GM18858 (cell line): Measurements from ENCODE around the gene TAS1R2.
"Not testable (repeated sequence)": the region's sequence is repeated elsewhere in the genome, so short reads cannot be mapped to it uniquely, and the experiment has no call there.

Source experiments
- ATAC-seq: cut with Tn5 transposase; IDR thresholded peaks from one replicate; pipeline ENCODE4 v1.9.1; 2021; ENCODE audit not compliant: unreplicated experiment

Gene TAS1R2

GRCh38 chr1:18869847-18870594 lies 10.6 kb upstream of the TAS1R2 start:
- no peak for ATAC-seq

- no peak for ATAC-seq
These were observed 9.5 kb upstream of the TAS1R2 start for GRCh38 chr1:18868801-18869424.

- no peak for ATAC-seq
These were observed 8.9 kb upstream of the TAS1R2 start for GRCh38 chr1:18868354-18868753.

GRCh38 chr1:18866846-18867245 lies 7.4 kb upstream of the TAS1R2 start:
- ATAC-seq, result no peak

GRCh38 chr1:18866314-18866713 lies 6.9 kb upstream of the TAS1R2 start:
- no peak for ATAC-seq

GRCh38 chr1:18865176-18865575 lies 5.7 kb upstream of the TAS1R2 start:
- no peak for ATAC-seq

GRCh38 chr1:18861590-18861989 lies 2.1 kb upstream of the TAS1R2 start:
- ATAC-seq, result no peak

- ATAC-seq, result no peak
These were observed 1.6 kb upstream of the TAS1R2 start for GRCh38 chr1:18861082-18861481.

- ATAC-seq, result no peak
These were observed 1.3 kb downstream of the TAS1R2 start for GRCh38 chr1:18858070-18858688.

- ATAC-seq, result no peak
These were observed 3.0 kb downstream of the TAS1R2 start for GRCh38 chr1:18856435-18856834.

GRCh38 chr1:18855573-18855972 lies 3.9 kb downstream of the TAS1R2 start:
- ATAC-seq, result no peak

- ATAC-seq, result no peak
These were observed 5.0 kb downstream of the TAS1R2 start for GRCh38 chr1:18854331-18855025.

GRCh38 chr1:18852501-18852900 lies 7.0 kb downstream of the TAS1R2 start:
- no peak for ATAC-seq

- ATAC-seq, result no peak
These were observed 10.2 kb downstream of the TAS1R2 start for GRCh38 chr1:18849261-18849711.

- not testable (repeated sequence) for ATAC-seq
These were observed 11.7 kb downstream of the TAS1R2 start for GRCh38 chr1:18847723-18848122.

- ATAC-seq, result no peak
These were observed 19.3 kb downstream of the TAS1R2 start for GRCh38 chr1:18840145-18840544.

GRCh38 chr1:18836654-18837053 lies 22.8 kb downstream of the TAS1R2 start:
- no peak for ATAC-seq

- not testable (repeated sequence) for ATAC-seq
These were observed 27.1 kb downstream of the TAS1R2 start for GRCh38 chr1:18832319-18832718.

GRCh38 chr1:18831656-18832055 lies 27.8 kb downstream of the TAS1R2 start:
- ATAC-seq, result no peak

- ATAC-seq, result no peak
These were observed 28.9 kb downstream of the TAS1R2 start for GRCh38 chr1:18830596-18830995.

- ATAC-seq, result no peak
These were observed 29.8 kb downstream of the TAS1R2 start for GRCh38 chr1:18829671-18830070.

- no peak for ATAC-seq
These were observed 31.2 kb downstream of the TAS1R2 start for GRCh38 chr1:18828224-18828623.
